ENCODE data around the gene VMP1. TPM values are rescaled to one million over a fixed set of nuclear protein-coding genes. Genes with fewer than 3 reads are reported as not detected.

Gene VMP1
- total and polyA plus RNA-seq, 2 of the 13 experiments (the other 11 are each of a cell fraction or from before 2014, with no cell fraction given): 186 to 271 TPM

GRCh38 chr17:59753522-59754467 is 46.3 kb downstream of the VMP1 start (continued):
- TF ChIP-seq E2F2 (CRISPR knock-in tag; IDR thresholded peaks at IDR 0.05; ENCODE audit: borderline replicate concordance) (no peak), SNAPC4 (CRISPR knock-in tag; IDR thresholded peaks at IDR 0.05) (no peak), RBFOX2 (IDR thresholded peaks at IDR 0.05; ENCODE audit: low read depth, low read length) (peak; percentile 66), ZGPAT (CRISPR knock-in tag; IDR thresholded peaks at IDR 0.05) (no peak), ZNF816 (CRISPR knock-in tag; IDR thresholded peaks at IDR 0.05; ENCODE audit: borderline replicate concordance) (no peak), KDM5B (CRISPR knock-in tag; IDR thresholded peaks at IDR 0.05; ENCODE audit: borderline replicate concordance) (no peak), DR1 (CRISPR knock-in tag; IDR thresholded peaks at IDR 0.05) (no peak), TMF1 (CRISPR knock-in tag; IDR thresholded peaks at IDR 0.05; ENCODE audit: low read depth) (no peak), NFRKB (IDR thresholded peaks at IDR 0.05) (no peak), KDM5A (IDR thresholded peaks at IDR 0.05; ENCODE audit: borderline replicate concordance, low read length) (peak; percentile 20; the same call in 1 of the 2 replicates), ZNF335 (CRISPR knock-in tag; IDR thresholded peaks at IDR 0.05) (no peak)
- TF ChIP-seq, protein P1, sequence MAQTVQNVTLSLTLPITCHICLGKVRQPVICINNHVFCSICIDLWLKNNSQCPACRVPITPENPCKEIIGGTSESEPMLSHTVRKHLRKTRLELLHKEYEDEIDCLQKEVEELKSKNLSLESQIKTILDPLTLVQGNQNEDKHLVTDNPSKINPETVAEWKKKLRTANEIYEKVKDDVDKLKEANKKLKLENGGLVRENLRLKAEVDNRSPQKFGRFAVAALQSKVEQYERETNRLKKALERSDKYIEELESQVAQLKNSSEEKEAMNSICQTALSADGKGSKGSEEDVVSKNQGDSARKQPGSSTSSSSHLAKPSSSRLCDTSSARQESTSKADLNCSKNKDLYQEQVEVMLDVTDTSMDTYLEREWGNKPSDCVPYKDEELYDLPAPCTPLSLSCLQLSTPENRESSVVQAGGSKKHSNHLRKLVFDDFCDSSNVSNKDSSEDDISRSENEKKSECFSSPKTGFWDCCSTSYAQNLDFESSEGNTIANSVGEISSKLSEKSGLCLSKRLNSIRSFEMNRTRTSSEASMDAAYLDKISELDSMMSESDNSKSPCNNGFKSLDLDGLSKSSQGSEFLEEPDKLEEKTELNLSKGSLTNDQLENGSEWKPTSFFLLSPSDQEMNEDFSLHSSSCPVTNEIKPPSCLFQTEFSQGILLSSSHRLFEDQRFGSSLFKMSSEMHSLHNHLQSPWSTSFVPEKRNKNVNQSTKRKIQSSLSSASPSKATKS (CRISPR knock-in tag; IDR thresholded peaks at IDR 0.05): no peak
- TF ChIP-seq, protein P2, sequence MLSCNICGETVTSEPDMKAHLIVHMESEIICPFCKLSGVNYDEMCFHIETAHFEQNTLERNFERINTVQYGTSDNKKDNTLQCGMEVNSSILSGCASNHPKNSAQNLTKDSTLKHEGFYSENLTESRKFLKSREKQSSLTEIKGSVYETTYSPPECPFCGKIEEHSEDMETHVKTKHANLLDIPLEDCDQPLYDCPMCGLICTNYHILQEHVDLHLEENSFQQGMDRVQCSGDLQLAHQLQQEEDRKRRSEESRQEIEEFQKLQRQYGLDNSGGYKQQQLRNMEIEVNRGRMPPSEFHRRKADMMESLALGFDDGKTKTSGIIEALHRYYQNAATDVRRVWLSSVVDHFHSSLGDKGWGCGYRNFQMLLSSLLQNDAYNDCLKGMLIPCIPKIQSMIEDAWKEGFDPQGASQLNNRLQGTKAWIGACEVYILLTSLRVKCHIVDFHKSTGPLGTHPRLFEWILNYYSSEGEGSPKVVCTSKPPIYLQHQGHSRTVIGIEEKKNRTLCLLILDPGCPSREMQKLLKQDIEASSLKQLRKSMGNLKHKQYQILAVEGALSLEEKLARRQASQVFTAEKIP (CRISPR knock-in tag; IDR thresholded peaks at IDR 0.05; ENCODE audit: borderline replicate concordance): no peak
- TF ChIP-seq, protein P3, sequence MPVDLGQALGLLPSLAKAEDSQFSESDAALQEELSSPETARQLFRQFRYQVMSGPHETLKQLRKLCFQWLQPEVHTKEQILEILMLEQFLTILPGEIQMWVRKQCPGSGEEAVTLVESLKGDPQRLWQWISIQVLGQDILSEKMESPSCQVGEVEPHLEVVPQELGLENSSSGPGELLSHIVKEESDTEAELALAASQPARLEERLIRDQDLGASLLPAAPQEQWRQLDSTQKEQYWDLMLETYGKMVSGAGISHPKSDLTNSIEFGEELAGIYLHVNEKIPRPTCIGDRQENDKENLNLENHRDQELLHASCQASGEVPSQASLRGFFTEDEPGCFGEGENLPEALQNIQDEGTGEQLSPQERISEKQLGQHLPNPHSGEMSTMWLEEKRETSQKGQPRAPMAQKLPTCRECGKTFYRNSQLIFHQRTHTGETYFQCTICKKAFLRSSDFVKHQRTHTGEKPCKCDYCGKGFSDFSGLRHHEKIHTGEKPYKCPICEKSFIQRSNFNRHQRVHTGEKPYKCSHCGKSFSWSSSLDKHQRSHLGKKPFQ (CRISPR knock-in tag; IDR thresholded peaks at IDR 0.05; ENCODE audit: insufficient replicate concordance): no peak
